IMR-90 (cell line): Measurements from ENCODE around the gene NBPF12. TPM values are rescaled to one million over a fixed set of nuclear protein-coding genes. Genes with fewer than 3 reads are reported as not detected.
"Not testable (repeated sequence)": the region's sequence is repeated elsewhere in the genome, so short reads cannot be mapped to it uniquely, and the experiment has no call there.

Experiments used
- ATAC-seq: fragments of 200-7000 bp; cut with Tn5 transposase; 2 replicates; pipeline ENCODE4 v1.9.1; 2020; ENCODE audit warnings: low read depth, mild to moderate bottlenecking, moderate library complexity
- BruUV-seq: library from RNA; stranded (reverse); fragments of 400-500 nt; replicated peaks from 2 replicates; lab custom pipeline; 2021; lab: Mats Ljungman, UMichigan
- CTCF ChIA-PET: fragments of 300-600 bp; formaldehyde crosslinking; extraction: SDS; loops from one replicate; lab custom pipeline; 2021; ENCODE audit warnings: antibody characterized with exemption; lab: Yijun Ruan, JAX
- POLR2A ChIA-PET: fragments of 300-600 bp; sonication (Branson Sonifier 250); formaldehyde crosslinking; loops from one replicate; lab custom pipeline; 2022; ENCODE audit warnings: antibody characterized with exemption; ENCODE audit not compliant: unreplicated experiment; lab: Charles Lee
- DNase-seq: peaks from one replicate; pipeline ENCODE4 v3.0.0; 2013
- H2AFZ ChIP-seq: replicated peaks from 2 replicates; pipeline ENCODE3; 2013; ENCODE audit warnings: low read length, mild to moderate bottlenecking; ENCODE audit not compliant: poor library complexity
- H2AK5ac ChIP-seq: 2 replicates; pipeline ENCODE4 v1.6.1; 2013; ENCODE audit warnings: low read depth, low read length, inconsistent platforms
- H2AK9ac ChIP-seq: replicated peaks from 2 replicates; pipeline ENCODE3; 2013; ENCODE audit warnings: mild to moderate bottlenecking, low read depth, low read length, moderate library complexity; ENCODE audit not compliant: poor library complexity
- H2BK120ac ChIP-seq: 2 replicates; pipeline ENCODE4 v1.6.1; 2013; ENCODE audit warnings: low read depth, low read length, inconsistent platforms
- H2BK15ac ChIP-seq: 3 replicates; pipeline ENCODE4 v1.6.1; 2013; ENCODE audit warnings: low read depth, low read length, inconsistent platforms
- H2BK20ac ChIP-seq: 2 replicates; pipeline ENCODE4 v1.6.1; 2013; ENCODE audit warnings: low read depth, mild to moderate bottlenecking, inconsistent platforms, low read length, moderate library complexity
- H2BK5ac ChIP-seq: 2 replicates; pipeline ENCODE4 v1.6.1; 2013; ENCODE audit warnings: mild to moderate bottlenecking, low read depth, low read length, inconsistent platforms; ENCODE audit not compliant: poor library complexity, severe bottlenecking
- H3K14ac ChIP-seq: replicated peaks from 2 replicates; pipeline ENCODE4 v1.6.1; 2013; ENCODE audit warnings: low read depth, low read length, inconsistent platforms
- H3K18ac ChIP-seq: 2 replicates; pipeline ENCODE4 v1.6.1; 2013; ENCODE audit warnings: low read depth, low read length, control low read depth
- H3K23ac ChIP-seq: 2 replicates; pipeline ENCODE4 v1.6.1; 2013; ENCODE audit warnings: low read depth, low read length, inconsistent platforms
- H3K27ac ChIP-seq: 2 replicates; pipeline ENCODE4 v1.5.1; 2013; ENCODE audit warnings: mild to moderate bottlenecking, control low read depth, low read length; ENCODE audit not compliant: insufficient read depth
- H3K27me3 ChIP-seq: 2 replicates; pipeline ENCODE4 v1.6.1; 2013; ENCODE audit warnings: low read length; ENCODE audit not compliant: control insufficient read depth, insufficient read depth
- H3K36me3 ChIP-seq: 2 replicates; pipeline ENCODE4 v1.6.1; 2013; ENCODE audit warnings: low read length, mixed read lengths; ENCODE audit not compliant: control insufficient read depth, insufficient read depth
- H3K4ac ChIP-seq: 2 replicates; pipeline ENCODE4 v1.6.1; 2013; ENCODE audit warnings: low read depth, low read length, inconsistent platforms
- H3K4me1 ChIP-seq: 2 replicates; pipeline ENCODE4 v1.6.1; 2013; ENCODE audit warnings: low read length, mixed read lengths; ENCODE audit not compliant: control insufficient read depth, insufficient read depth
- H3K4me2 ChIP-seq: 2 replicates; pipeline ENCODE4 v1.6.1; 2013; ENCODE audit warnings: low read depth, mild to moderate bottlenecking, control low read depth, low read length, moderate library complexity
- H3K4me3 ChIP-seq: 2 replicates; pipeline ENCODE4 v1.5.1; 2013; ENCODE audit warnings: low read depth, mild to moderate bottlenecking, control low read depth, low read length, moderate library complexity; ENCODE audit not compliant: insufficient read depth
- H3K56ac ChIP-seq: 2 replicates; pipeline ENCODE4 v1.6.1; 2013; ENCODE audit warnings: low read length, inconsistent platforms; ENCODE audit not compliant: insufficient read depth; ENCODE audit errors: extremely low read depth
- H3K79me1 ChIP-seq, 2 experiments: 2 replicates each; pipeline ENCODE4 v1.6.1; 2013; ENCODE audit warnings: low read length in 2 of 2, inconsistent platforms in 1 of 2, low read depth in 1 of 2
- H3K9ac ChIP-seq: 2 replicates; pipeline ENCODE4 v1.6.1; 2013; ENCODE audit warnings: low read depth, low read length, control low read depth
- H3K9me1 ChIP-seq: 2 replicates; pipeline ENCODE4 v1.6.1; 2013; ENCODE audit warnings: low read length, inconsistent platforms; ENCODE audit not compliant: insufficient read depth
- H3K9me3 ChIP-seq: 2 replicates; pipeline ENCODE4 v1.6.1; 2013; ENCODE audit warnings: low read length; ENCODE audit not compliant: control insufficient read depth, insufficient read depth
- H4K20me1 ChIP-seq: 2 replicates; pipeline ENCODE4 v1.6.1; 2013; ENCODE audit warnings: low read length, inconsistent platforms; ENCODE audit not compliant: insufficient read depth
- H4K5ac ChIP-seq: 2 replicates; pipeline ENCODE4 v1.6.1; 2013; ENCODE audit warnings: mild to moderate bottlenecking, low read depth, low read length, control low read depth
- H4K8ac ChIP-seq, 2 experiments: 2 replicates each; pipeline ENCODE4 v1.6.1; 2013; ENCODE audit warnings: low read depth in 2 of 2, low read length in 2 of 2, control low read depth in 1 of 2, inconsistent platforms in 1 of 2
- H4K91ac ChIP-seq: 2 replicates; pipeline ENCODE4 v1.6.1; 2013; ENCODE audit warnings: low read depth, low read length, inconsistent platforms; ENCODE audit not compliant: insufficient read depth
- WGBS, 2 experiments: methylation state at CpG; one replicate each; pipeline versions ENCODE4 v1.1.5 to v1.1.7; 2013; ENCODE audit warnings: missing lambda C conversion rate in 2 of 2; ENCODE audit not compliant: insufficient read length in 1 of 2; ENCODE audit errors: extremely low coverage in 2 of 2; 5-methylcytosine and 5-hydroxymethylcytosine counted together
- dilution Hi-C: fragments of 300-500 bp; cut with HindIII; formaldehyde crosslinking; loops from one replicate; pipeline ENCODE4 v1.14.3; 2018; ENCODE audit warnings: low sequenced_read_pairs; ENCODE audit not compliant: unreplicated experiment
- in situ Hi-C: fragments of 300-500 bp; cut with MboI; formaldehyde crosslinking; loops from 3 replicates; pipeline ENCODE4 v1.14.3; 2019; ENCODE audit warnings: low sequenced_read_pairs, inconsistent platforms, mixed read lengths
- intact Hi-C: fragments of 100-400 bp; cut with micrococcal nuclease; formaldehyde crosslinking; loops from 2 replicates; pipeline ENCODE4 v1.10.0; 2022
- polyA plus RNA-seq, 3 experiments: library from polyadenylated mRNA; depleted of rRNA; stranded (reverse); fragments of >200 nt; gene quantifications; 2 replicates each; pipeline ENCODE4 v1.2.3, GENCODE V29; 2012; ENCODE audit warnings: low replicate concordance in 1 of 3
- total RNA-seq: library from RNA; depleted of rRNA; stranded (reverse); fragments of >200 nt; gene quantifications from 2 replicates; pipeline ENCODE4 v1.2.3, GENCODE V29; 2012

Gene NBPF12
- total and polyA plus RNA-seq, 2 of the 4 experiments (the other 2 are of a cell fraction), result 4.5 to 4.8 TPM

DNA sequence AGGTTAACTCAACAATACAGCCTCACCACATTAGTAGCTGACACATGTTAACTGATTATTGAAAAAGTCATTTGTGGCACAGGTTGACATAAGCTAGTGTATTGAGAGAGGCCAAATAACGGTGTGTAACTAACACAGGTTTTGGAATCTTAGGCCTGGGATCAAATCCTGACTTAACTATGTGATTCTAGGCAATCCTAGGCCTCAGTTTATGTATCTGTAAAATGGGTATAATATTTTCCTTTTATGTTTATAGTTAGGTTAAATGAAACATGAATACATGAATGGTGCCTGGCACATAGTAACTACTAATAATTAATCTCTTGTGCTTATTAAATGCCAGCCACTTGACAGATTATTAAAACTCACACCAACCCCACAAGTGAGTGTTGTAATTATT lies 15.5 kb upstream of the NBPF12 start:
- H3K9me3 ChIP-seq, H3K27me3 ChIP-seq, H3K18ac ChIP-seq, H2BK20ac ChIP-seq, in situ Hi-C loops, H3K9me1 ChIP-seq, H2AK9ac ChIP-seq, H3K79me1 ChIP-seq, intact Hi-C loops, H3K9ac ChIP-seq, H4K5ac ChIP-seq, dilution Hi-C loops, H3K4me2 ChIP-seq, H2AFZ ChIP-seq, H3K4ac ChIP-seq, H4K91ac ChIP-seq, H3K27ac ChIP-seq, DNase-seq, ATAC-seq, POLR2A ChIA-PET, H3K23ac ChIP-seq, H4K8ac ChIP-seq, H3K4me3 ChIP-seq, H3K14ac ChIP-seq, H3K56ac ChIP-seq, BruUV-seq, H3K4me1 ChIP-seq, H2BK5ac ChIP-seq, CTCF ChIA-PET, H2BK120ac ChIP-seq, H3K36me3 ChIP-seq, H2AK5ac ChIP-seq, H4K20me1 ChIP-seq, H2BK15ac ChIP-seq: not testable (repeated sequence)
- no CpG with 5 or more reads among the region's 1 CpG for WGBS, 2 experiments

DNA sequence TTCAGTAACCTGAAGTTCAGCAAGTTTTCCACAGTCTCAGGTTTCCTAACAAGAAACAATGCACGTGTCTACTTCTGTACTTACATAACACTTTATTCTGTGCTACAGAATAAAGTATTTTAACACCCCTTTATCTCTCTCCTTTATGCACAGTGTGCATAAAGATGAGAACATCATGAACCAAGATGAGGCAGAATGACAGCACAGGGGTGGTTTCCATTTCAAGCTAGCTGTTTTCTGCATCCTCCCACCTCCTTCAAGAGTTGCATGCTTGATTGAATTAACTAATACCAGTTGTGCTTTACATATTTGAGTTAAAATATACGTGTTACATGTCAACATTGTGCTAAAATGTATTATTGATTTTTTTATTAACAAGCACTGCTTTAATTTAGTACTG lies 14.0 kb upstream of the NBPF12 start:
- POLR2A ChIA-PET, H3K9me1 ChIP-seq, H3K4me1 ChIP-seq, H4K20me1 ChIP-seq, ATAC-seq, H2BK15ac ChIP-seq, H2BK5ac ChIP-seq, H2BK20ac ChIP-seq, BruUV-seq, H3K36me3 ChIP-seq, H3K27ac ChIP-seq, dilution Hi-C loops, CTCF ChIA-PET, H3K23ac ChIP-seq, H3K56ac ChIP-seq, H3K4ac ChIP-seq, H3K9ac ChIP-seq, H3K9me3 ChIP-seq, DNase-seq, H4K5ac ChIP-seq, intact Hi-C loops, H3K79me1 ChIP-seq, H3K18ac ChIP-seq, H4K91ac ChIP-seq, H2BK120ac ChIP-seq, H2AK9ac ChIP-seq, in situ Hi-C loops, H2AFZ ChIP-seq, H3K14ac ChIP-seq, H4K8ac ChIP-seq, H2AK5ac ChIP-seq, H3K27me3 ChIP-seq, H3K4me2 ChIP-seq, H3K4me3 ChIP-seq: not testable (repeated sequence)
- no CpG with 5 or more reads among the region's 2 CpGs for WGBS, 2 experiments
